Spleen (tissue), 7 donors: ENCODE results near the gene LYRM7.

Source experiments
- POLR2A ChIP-seq, 3 donors: fragments of 450-650 bp; IDR thresholded peaks; one replicate each; pipeline ENCODE4 v1.5.1; 2017; ENCODE audit warnings: antibody characterized with exemption in 3 of 3, mild to moderate bottlenecking in 1 of 3
- POLR2AphosphoS5 ChIP-seq, 3 donors: sonication (generic); formaldehyde crosslinking; IDR thresholded peaks; one replicate each; pipeline ENCODE4 v1.5.1; 2017; ENCODE audit warnings: antibody characterized with exemption in 3 of 3
- TF ChIP-seq, protein P1 (sequence below), 11 experiments: fragments of 200-600 bp in 7 of 11; fragments of 450-650 bp in 4 of 11; sonication (generic) in 4 of 11; IDR thresholded peaks in 8 of 11; conservative IDR thresholded peaks in 3 of 11; 1 replicate in 7 of 11; 2 replicates in 4 of 11; pipeline versions ENCODE4 v1.4.0 to v1.8.0; 2016 to 2021; ENCODE audit warnings: antibody characterized with exemption in 11 of 11, inconsistent platforms in 4 of 11, mild to moderate bottlenecking in 1 of 11
- donor health status: DM: no; HTN: no; CAD: no; lungs with moderate emphysema.
- donor health status: DM: no; HTN: no; CAD: no.
- donor health status: DM: no; HTN: no; CAD: no.

DNA sequence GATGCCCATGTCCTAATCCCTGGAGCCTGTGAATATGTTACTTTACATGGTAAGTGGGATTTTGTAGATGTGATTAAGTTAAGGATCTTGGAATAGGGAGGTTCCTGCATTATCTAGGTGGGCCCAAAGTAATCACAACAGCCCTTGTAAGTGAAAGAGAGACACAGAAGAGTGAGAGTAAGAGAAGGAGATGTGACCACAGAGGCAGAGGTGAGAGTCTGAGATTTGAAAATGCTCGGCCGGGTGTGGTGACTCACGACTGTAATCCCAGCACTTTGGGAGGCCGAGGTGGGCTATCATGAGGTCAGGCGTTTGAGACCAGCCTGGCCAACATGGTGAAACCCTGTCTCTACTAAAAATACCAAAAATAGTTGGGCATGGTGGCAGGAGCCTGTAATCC is 3.1 kb upstream of the LYRM7 start:
- TF ChIP-seq POLR2A (IDR thresholded peaks at IDR 0.05) (no peak), POLR2AphosphoS5 (IDR thresholded peaks at IDR 0.05) (no peak)
- TF ChIP-seq, protein P1, sequence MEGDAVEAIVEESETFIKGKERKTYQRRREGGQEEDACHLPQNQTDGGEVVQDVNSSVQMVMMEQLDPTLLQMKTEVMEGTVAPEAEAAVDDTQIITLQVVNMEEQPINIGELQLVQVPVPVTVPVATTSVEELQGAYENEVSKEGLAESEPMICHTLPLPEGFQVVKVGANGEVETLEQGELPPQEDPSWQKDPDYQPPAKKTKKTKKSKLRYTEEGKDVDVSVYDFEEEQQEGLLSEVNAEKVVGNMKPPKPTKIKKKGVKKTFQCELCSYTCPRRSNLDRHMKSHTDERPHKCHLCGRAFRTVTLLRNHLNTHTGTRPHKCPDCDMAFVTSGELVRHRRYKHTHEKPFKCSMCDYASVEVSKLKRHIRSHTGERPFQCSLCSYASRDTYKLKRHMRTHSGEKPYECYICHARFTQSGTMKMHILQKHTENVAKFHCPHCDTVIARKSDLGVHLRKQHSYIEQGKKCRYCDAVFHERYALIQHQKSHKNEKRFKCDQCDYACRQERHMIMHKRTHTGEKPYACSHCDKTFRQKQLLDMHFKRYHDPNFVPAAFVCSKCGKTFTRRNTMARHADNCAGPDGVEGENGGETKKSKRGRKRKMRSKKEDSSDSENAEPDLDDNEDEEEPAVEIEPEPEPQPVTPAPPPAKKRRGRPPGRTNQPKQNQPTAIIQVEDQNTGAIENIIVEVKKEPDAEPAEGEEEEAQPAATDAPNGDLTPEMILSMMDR (IDR thresholded peaks at IDR 0.05 in 8 of 11, conservative IDR thresholded peaks at IDR 0.05 in 3 of 11), result no peak
